H1 (cell line): ENCODE data around the gene FHAD1. TPM values are rescaled to one million over a fixed set of nuclear protein-coding genes. Genes with fewer than 3 reads are reported as not detected.

Source experiments
- ASH2L ChIP-seq: fragments of 200-600, 300-600 bp; sonication (generic); IDR thresholded peaks from one replicate; pipeline ENCODE4 v1.7.1; 2017; ENCODE audit warnings: low read length
- BCL11A ChIP-seq, 2 experiments: IDR thresholded peaks; one replicate each; pipeline ENCODE4 v1.6.1; 2011; ENCODE audit warnings: low read depth in 2 of 2, low read length in 2 of 2, mild to moderate bottlenecking in 2 of 2
- EP300 ChIP-seq, 2 experiments: IDR thresholded peaks; 1 replicate in 1 of 2; 2 replicates in 1 of 2; pipeline ENCODE4 v1.6.1; 2011 to 2012; ENCODE audit warnings: low read depth in 2 of 2, low read length in 2 of 2, mild to moderate bottlenecking in 2 of 2, borderline replicate concordance in 1 of 2, inconsistent platforms in 1 of 2, moderate library complexity in 1 of 2
- POLR2AphosphoS5 ChIP-seq: IDR thresholded peaks from 2 replicates; pipeline ENCODE4 v1.6.1; 2011; ENCODE audit warnings: low read depth, low read length
- SP2 ChIP-seq: IDR thresholded peaks from 2 replicates; pipeline ENCODE4 v1.6.1; 2012; ENCODE audit warnings: mild to moderate bottlenecking, low read length, inconsistent platforms
- polyA plus RNA-seq, 7 experiments: library from polyadenylated mRNA; depleted of rRNA in 3 of 7; stranded (reverse) in 5 of 7; unstranded in 2 of 7; fragments of >200 nt in 5 of 7; fragments of 200-250 nt in 2 of 7; gene quantifications; 1 replicate in 5 of 7; 2 replicates in 1 of 7; 4 replicates in 1 of 7; pipeline versions ENCODE4 v1.2.1 to v1.2.3, GENCODE V29; 2011 to 2013; ENCODE audit warnings: missing spikeins in 2 of 7, mixed read lengths in 2 of 7
- total RNA-seq: library from RNA; stranded (reverse); fragmentation: NEBNext Ultra II Directional; extraction: Animal tissue kit (Norgen Biotek cat#: 25700); gene quantifications from 2 replicates; pipeline ENCODE4 v1.2.1, GENCODE V29; 2021
- TF ChIP-seq, protein P1 (sequence below): fragments of 300-600 bp; sonication (generic); IDR thresholded peaks from 2 replicates; pipeline ENCODE4 v1.7.1; 2012; ENCODE audit warnings: low read length, moderate library complexity, mild to moderate bottlenecking, inconsistent platforms; ENCODE audit not compliant: insufficient replicate concordance

Gene FHAD1
- total and polyA plus RNA-seq, 2 of the 8 experiments (the other 6 are each of a cell fraction or from before 2014, with no cell fraction given): 0.39 to 0.69 TPM

DNA sequence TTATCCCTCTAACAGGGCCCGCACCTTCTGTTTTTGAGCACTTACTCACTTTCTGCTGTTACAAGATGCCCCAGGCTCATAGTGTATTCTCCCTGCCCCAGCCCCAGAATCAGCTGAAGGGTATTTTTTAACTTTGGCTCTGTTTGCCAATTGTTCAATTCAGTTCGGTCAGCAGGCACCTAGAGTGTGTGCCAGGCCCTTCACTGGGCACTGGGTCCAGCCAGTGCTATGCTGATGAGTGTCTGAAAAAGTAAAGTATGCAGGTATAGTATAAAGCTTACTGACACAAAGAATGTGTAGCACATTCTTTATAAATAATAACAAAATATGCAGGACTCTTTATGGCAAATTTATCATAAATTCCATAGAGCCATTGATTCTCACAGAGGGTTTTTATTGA, 35.0 kb downstream of the FHAD1 start (continued):
- TF ChIP-seq, protein P1, sequence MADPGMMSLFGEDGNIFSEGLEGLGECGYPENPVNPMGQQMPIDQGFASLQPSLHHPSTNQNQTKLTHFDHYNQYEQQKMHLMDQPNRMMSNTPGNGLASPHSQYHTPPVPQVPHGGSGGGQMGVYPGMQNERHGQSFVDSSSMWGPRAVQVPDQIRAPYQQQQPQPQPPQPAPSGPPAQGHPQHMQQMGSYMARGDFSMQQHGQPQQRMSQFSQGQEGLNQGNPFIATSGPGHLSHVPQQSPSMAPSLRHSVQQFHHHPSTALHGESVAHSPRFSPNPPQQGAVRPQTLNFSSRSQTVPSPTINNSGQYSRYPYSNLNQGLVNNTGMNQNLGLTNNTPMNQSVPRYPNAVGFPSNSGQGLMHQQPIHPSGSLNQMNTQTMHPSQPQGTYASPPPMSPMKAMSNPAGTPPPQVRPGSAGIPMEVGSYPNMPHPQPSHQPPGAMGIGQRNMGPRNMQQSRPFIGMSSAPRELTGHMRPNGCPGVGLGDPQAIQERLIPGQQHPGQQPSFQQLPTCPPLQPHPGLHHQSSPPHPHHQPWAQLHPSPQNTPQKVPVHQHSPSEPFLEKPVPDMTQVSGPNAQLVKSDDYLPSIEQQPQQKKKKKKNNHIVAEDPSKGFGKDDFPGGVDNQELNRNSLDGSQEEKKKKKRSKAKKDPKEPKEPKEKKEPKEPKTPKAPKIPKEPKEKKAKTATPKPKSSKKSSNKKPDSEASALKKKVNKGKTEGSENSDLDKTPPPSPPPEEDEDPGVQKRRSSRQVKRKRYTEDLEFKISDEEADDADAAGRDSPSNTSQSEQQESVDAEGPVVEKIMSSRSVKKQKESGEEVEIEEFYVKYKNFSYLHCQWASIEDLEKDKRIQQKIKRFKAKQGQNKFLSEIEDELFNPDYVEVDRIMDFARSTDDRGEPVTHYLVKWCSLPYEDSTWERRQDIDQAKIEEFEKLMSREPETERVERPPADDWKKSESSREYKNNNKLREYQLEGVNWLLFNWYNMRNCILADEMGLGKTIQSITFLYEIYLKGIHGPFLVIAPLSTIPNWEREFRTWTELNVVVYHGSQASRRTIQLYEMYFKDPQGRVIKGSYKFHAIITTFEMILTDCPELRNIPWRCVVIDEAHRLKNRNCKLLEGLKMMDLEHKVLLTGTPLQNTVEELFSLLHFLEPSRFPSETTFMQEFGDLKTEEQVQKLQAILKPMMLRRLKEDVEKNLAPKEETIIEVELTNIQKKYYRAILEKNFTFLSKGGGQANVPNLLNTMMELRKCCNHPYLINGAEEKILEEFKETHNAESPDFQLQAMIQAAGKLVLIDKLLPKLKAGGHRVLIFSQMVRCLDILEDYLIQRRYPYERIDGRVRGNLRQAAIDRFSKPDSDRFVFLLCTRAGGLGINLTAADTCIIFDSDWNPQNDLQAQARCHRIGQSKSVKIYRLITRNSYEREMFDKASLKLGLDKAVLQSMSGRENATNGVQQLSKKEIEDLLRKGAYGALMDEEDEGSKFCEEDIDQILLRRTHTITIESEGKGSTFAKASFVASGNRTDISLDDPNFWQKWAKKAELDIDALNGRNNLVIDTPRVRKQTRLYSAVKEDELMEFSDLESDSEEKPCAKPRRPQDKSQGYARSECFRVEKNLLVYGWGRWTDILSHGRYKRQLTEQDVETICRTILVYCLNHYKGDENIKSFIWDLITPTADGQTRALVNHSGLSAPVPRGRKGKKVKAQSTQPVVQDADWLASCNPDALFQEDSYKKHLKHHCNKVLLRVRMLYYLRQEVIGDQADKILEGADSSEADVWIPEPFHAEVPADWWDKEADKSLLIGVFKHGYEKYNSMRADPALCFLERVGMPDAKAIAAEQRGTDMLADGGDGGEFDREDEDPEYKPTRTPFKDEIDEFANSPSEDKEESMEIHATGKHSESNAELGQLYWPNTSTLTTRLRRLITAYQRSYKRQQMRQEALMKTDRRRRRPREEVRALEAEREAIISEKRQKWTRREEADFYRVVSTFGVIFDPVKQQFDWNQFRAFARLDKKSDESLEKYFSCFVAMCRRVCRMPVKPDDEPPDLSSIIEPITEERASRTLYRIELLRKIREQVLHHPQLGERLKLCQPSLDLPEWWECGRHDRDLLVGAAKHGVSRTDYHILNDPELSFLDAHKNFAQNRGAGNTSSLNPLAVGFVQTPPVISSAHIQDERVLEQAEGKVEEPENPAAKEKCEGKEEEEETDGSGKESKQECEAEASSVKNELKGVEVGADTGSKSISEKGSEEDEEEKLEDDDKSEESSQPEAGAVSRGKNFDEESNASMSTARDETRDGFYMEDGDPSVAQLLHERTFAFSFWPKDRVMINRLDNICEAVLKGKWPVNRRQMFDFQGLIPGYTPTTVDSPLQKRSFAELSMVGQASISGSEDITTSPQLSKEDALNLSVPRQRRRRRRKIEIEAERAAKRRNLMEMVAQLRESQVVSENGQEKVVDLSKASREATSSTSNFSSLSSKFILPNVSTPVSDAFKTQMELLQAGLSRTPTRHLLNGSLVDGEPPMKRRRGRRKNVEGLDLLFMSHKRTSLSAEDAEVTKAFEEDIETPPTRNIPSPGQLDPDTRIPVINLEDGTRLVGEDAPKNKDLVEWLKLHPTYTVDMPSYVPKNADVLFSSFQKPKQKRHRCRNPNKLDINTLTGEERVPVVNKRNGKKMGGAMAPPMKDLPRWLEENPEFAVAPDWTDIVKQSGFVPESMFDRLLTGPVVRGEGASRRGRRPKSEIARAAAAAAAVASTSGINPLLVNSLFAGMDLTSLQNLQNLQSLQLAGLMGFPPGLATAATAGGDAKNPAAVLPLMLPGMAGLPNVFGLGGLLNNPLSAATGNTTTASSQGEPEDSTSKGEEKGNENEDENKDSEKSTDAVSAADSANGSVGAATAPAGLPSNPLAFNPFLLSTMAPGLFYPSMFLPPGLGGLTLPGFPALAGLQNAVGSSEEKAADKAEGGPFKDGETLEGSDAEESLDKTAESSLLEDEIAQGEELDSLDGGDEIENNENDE: no peak
- no peak for TF ChIP-seq BCL11A (IDR thresholded peaks at IDR 0.05; ENCODE audit: low read depth in 2 of 2, low read length in 2 of 2)
- TF ChIP-seq POLR2AphosphoS5: no peak
- no peak for TF ChIP-seq ASH2L
- no peak for TF ChIP-seq EP300 (IDR thresholded peaks at IDR 0.05; ENCODE audit: borderline replicate concordance in 1 of 2, low read depth in 2 of 2, low read length in 2 of 2)
- no peak for TF ChIP-seq SP2
- TF ChIP-seq, all 59 proteins: peak for 0
